Measurements from ENCODE around the gene CCR5AS.
"Not testable (repeated sequence)": the region's sequence is repeated elsewhere in the genome, so short reads cannot be mapped to it uniquely, and the experiment has no call there.

DNA sequence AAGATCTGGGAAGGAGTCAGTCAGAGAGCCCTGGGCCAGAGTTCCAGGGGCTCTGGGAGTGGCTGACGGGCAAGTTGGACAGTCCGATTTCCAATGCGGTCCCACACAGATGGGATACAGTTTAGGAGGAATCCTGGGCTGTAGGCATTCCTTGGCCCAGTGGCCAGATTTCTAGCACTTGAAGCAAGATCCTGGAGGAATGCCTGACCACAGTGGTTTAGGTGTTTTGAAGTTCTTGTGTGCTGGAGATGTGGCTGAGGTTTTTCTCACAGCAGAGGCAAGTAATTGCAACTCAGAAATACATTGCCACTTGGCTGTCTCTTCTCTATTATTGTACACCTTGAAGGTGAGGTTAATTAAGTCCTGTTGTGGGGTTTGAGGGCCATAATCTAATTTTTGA lies 76.2 kb downstream of the CCR5AS start:
- TF ChIP-seq CTCF (IDR thresholded peaks at IDR 0.05); ZFX (IDR thresholded peaks at IDR 0.05; ENCODE audit: borderline replicate concordance): not testable (repeated sequence)

All from 22Rv1 (cell line).